Spinal cord (tissue), 10 donors: ENCODE measurements around the gene E2F6. TPM values are rescaled to one million over a fixed set of nuclear protein-coding genes. Genes with fewer than 3 reads are reported as not detected.
"Not testable (repeated sequence)": the region's sequence is repeated elsewhere in the genome, so short reads cannot be mapped to it uniquely, and the experiment has no call there.

Experiments used
- DNase-seq, 6 donors: peaks; one replicate each; pipeline versions ENCODE4 v3.0.0 to v3.0.0-alpha.2; 2013 to 2015; ENCODE audit warnings: low spot score in 6 of 6, low read depth in 4 of 6
- H3K27ac ChIP-seq: one replicate; pipeline ENCODE4 v1.5.1; 2013; ENCODE audit warnings: low read depth, low read length, control low read depth
- H3K27me3 ChIP-seq: one replicate; pipeline ENCODE4 v1.6.1; 2013; ENCODE audit warnings: low read length; ENCODE audit not compliant: control insufficient read depth, insufficient read depth
- H3K36me3 ChIP-seq: one replicate; pipeline ENCODE4 v1.6.1; 2013; ENCODE audit warnings: low read length; ENCODE audit not compliant: control insufficient read depth, insufficient read depth
- H3K4me1 ChIP-seq: one replicate; pipeline ENCODE4 v1.6.1; 2013; ENCODE audit warnings: low read length; ENCODE audit not compliant: control insufficient read depth, insufficient read depth
- H3K4me3 ChIP-seq: one replicate; pipeline ENCODE4 v1.5.1; 2013; ENCODE audit warnings: low read depth, low read length, control low read depth
- H3K9me3 ChIP-seq: one replicate; pipeline ENCODE4 v1.6.1; 2013; ENCODE audit warnings: low read length; ENCODE audit not compliant: control insufficient read depth, insufficient read depth
- WGBS: methylation state at CpG from one replicate; pipeline ENCODE4 v1.1.5; 2013; ENCODE audit warnings: missing lambda C conversion rate; ENCODE audit not compliant: insufficient coverage; 5-methylcytosine and 5-hydroxymethylcytosine counted together
- polyA plus RNA-seq, 2 donors: library from polyadenylated mRNA; unstranded; fragments of 120-200 nt; gene quantifications; one replicate each; pipeline ENCODE4 v1.2.1, GENCODE V29; 2013; ENCODE audit not compliant: insufficient read length in 2 of 2
- total RNA-seq, 2 donors: library from RNA; depleted of rRNA in 1 of 2; stranded (reverse); fragments of 120-200 nt in 1 of 2; fragments of >200 nt in 1 of 2; gene quantifications; one replicate each; pipeline versions ENCODE4 v1.2.3 to v1.2.4, GENCODE V29; 2013 to 2014
- donor health status: healthy.

Gene E2F6
- total and polyA plus RNA-seq, 4 donors, result 13.7 to 20.0 (median 17.5) TPM

DNA sequence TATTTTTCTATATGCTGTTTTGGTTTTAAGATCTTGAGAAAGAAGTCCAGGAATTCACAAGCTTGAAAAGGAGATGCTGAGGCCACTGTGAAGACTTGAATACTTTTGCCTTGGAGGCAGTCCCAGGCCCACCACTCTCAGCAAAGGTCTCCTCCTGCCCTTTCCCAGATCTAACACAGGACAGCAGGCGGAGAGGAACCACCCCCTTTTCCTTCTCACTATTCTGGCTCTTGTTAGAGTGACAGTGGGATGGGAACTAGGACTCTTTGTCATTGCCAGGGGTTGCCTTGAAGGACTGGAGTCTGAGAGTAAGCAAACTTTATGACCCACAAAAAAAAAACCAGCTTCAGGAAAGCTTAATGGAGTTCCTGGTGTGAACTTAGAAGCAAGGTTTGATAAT lies 54.7 kb downstream of the E2F6 start:
- Histone ChIP-seq H3K36me3 (no peaks in the 10 kb centered on the region), H3K27ac (no peak overlapping the region), H3K4me3 (no peak overlapping the region), H3K27me3 (no peaks in the 10 kb centered on the region), H3K9me3 (no peaks in the 10 kb centered on the region), H3K4me1 (no peaks in the 10 kb centered on the region)
- no CpG with 5 or more reads among the region's 1 CpG for WGBS
- DNase-seq, result no peak

DNA sequence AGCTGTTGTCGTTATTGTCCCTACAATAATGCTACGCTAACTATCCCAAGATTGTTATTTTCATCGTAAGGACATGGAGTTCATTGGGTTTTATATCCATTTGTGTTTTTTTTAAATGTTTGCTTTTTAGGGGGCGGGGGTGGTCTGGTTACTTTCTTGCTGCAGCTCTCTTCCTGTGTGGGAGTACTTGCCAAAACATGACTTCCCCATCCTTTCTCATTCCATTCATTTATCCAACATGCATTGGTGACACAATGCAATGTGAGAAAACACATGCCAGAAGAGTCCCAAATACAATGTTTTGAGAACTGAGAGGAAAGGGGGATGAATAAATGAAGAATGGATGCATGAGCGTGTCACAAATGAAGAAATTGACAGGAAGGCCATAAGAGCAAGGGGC lies 55.9 kb downstream of the E2F6 start:
- no peak for DNase-seq
- Histone ChIP-seq H3K9me3 (no peaks in the 10 kb centered on the region), H3K27me3 (no peaks in the 10 kb centered on the region), H3K36me3 (no peaks in the 10 kb centered on the region), H3K4me1 (no peaks in the 10 kb centered on the region), H3K4me3 (no peak overlapping the region), H3K27ac (no peak overlapping the region)
- no CpG with 5 or more reads among the region's 5 CpGs for WGBS

DNA sequence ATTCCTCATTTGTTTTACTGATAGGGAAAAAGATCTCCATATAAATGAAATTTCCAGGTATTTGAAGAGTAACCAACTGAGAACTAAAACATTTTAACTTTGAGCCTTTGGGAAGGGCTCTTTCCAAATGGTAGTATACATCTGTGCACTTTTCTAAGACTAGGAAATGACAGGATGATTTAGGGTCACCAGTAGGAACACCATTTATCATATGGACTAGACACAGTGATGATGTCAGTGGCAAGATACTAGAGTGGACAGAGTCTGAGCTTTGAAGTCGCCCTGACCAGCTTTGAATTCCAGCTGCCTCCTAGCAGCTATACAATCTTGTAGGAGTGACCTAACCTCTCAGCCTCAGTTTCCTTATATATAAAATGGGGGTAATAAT lies 56.4 kb downstream of the E2F6 start:
- H3K27ac ChIP-seq, result no peak overlapping the region

DNA sequence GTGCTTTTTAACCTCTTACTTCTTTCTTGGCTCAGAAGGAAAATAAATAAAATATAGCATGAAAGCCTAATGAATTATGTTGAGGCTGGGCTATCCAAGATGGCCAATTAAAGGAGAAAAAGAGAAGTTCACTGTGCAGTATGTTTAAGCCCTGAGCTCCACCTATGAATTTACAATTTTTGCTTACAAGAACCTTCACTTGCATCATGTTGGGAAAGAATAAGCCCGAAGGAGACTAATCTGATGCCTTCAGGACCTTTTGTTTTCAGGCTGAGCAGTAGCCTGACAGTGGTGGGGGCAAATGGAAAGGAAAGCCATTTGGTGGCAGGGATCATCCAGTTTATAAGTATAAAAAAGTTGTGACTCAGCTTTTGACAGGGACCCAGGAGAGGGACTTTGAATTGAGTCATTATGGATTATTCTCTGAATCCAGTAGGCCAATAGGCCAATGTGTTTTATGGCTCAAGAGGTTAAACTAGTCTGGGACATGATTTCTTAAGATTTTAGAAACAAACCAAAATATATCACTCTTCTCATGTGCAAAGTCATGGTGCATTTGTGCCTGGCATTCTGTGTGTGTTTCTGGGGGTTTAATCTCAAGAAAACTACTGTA lies 56.9 kb downstream of the E2F6 start:
- no CpG with 5 or more reads among the region's 1 CpG for WGBS
- H3K27me3 ChIP-seq, result no peaks in the 10 kb centered on the region
- DNase-seq, result no peak
- no peaks in the 10 kb centered on the region for H3K9me3 ChIP-seq
- H3K27ac ChIP-seq, result no peak overlapping the region
- H3K4me1 ChIP-seq, result no peaks in the 10 kb centered on the region
- H3K4me3 ChIP-seq, result no peak overlapping the region
- no peaks in the 10 kb centered on the region for H3K36me3 ChIP-seq

More for the DNA sequence above, 56.4 kb downstream of the E2F6 start:
- Histone ChIP-seq H3K27me3 (no peaks in the 10 kb centered on the region), H3K36me3 (no peaks in the 10 kb centered on the region), H3K4me3 (no peak overlapping the region), H3K4me1 (no peaks in the 10 kb centered on the region), H3K9me3 (no peaks in the 10 kb centered on the region)
- DNase-seq, result no peak
- WGBS, result no CpG with 5 or more reads among the region's 1 CpG

DNA sequence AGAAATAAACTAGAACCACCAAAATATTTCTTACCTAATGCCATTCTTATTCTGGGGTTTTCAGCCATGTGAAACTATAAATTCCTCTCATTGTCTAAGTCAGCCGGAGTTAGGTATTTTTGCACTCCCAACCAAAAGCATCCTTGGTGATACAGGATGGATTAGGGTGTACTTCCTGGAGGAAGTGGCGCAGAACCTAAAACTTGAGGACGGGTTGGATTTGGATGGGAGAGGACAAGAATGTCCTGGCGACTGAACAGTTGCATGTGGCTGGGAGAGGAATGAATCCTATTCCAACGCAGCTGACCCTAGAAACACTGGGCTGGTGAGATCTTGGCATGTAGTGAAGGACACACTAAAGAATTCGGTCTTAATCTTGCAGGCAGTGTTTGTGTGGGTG lies 58.5 kb downstream of the E2F6 start:
- H3K27me3 ChIP-seq, result no peaks in the 10 kb centered on the region
- no peak overlapping the region for H3K27ac ChIP-seq
- no peaks in the 10 kb centered on the region for H3K4me1 ChIP-seq
- no peaks in the 10 kb centered on the region for H3K36me3 ChIP-seq
- no peak overlapping the region for H3K4me3 ChIP-seq
- H3K9me3 ChIP-seq, result no peaks in the 10 kb centered on the region
- DNase-seq, result no peak
- 61% methylated on average over 3 of the region's 6 CpGs for WGBS

DNA sequence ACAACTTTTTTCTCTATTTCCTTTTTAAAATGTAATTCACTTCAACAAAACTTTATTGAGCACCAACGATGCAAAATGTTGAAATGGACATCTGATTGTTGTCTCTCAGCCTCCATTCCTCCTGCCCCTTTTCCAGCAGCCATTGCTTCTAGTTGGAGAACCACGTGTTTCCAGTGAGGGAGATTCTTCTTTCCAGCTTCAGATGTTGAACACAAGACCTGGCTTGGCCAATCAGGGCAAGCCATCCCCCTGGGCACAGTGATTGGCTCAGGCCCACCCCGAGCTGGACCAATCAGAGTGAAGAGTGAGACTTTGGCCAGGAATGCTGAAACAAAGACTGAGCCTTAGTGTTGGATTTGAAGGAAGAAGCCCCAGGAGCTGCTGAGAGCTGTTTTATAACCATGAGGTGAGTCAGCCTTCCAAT lies 59.0 kb downstream of the E2F6 start:
- DNase-seq, result peak in 2 of 6 donors; percentile 33 to 43
- Histone ChIP-seq H3K36me3 (no peaks in the 10 kb centered on the region), H3K9me3 (no peaks in the 10 kb centered on the region), H3K27me3 (no peaks in the 10 kb centered on the region), H3K4me3 (no peak overlapping the region), H3K4me1 (no peaks in the 10 kb centered on the region), H3K27ac (peak overlapping the region; percentile 50)
- WGBS, result 79% methylated on average over 3 of the region's 3 CpGs

DNA sequence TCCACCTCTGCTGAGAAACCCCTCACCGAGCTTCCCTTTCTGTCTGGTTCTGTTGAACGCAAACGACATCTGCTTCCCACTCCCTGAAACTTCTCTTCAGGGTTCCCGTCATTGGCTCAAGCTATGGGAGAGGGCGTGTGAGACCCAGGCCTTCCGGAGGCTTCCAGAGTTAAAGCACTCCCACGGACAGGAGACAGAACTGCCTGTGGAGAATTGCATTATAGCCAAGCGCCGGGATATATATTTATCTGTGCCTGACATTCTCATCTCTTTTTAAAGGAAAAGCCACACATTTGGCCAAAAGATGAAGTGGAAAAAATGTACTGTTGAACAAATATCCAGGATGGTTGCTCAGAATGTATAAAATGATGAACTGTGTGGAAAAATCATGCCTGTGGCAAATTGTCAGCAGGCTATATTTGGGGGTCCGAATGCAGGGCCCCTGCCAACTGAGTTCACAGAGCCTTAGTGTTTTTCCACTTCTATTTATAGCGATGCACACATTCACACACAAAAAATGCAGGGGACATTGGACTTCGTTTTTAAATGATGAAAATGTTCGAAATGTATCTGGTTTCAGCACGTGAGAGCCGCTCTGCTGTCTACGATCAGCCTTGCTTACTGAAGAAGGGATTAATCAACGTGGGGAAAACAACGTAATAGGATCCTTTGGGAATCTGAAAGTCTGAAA lies 59.5 kb downstream of the E2F6 start:
- Histone ChIP-seq H3K27me3 (no peaks in the 10 kb centered on the region), H3K4me3 (no peak overlapping the region), H3K36me3 (no peaks in the 10 kb centered on the region), H3K27ac (peak overlapping the region; percentile 50), H3K9me3 (no peaks in the 10 kb centered on the region), H3K4me1 (no peaks in the 10 kb centered on the region)
- DNase-seq, result peak in 1 of 6 donors; percentile 49
- 77% methylated on average over 10 of the region's 18 CpGs for WGBS

DNA sequence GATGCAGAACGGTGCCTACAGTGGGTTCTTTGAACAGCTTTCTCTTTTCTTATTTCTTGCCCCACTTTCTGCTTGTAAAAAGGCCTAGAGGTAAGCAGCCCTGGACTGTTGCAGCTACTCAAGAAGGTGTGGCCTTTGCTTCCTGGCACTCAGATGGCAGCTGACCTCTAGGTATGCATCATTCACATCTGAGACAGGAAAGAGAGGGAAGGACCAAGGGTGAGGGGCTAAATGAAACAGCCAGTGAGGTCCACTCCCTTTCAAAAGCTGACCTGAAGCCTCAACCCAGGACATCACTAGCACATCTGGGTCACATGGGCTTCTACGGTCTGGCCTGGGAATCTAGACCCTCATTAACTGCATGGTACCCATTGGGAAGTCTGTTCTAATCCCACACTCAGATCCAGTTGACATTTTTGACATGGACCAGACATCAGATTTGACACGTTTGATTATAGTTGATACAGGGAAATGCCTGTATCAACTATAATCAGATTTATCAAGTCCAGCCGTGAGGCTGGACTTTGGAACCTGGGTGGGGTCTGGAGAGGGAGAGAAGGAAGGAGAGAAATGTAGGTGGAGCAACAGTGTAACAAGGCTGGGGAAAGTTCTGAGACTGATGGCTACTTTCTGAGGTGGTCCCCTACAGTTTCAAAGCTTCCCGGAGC lies 60.2 kb downstream of the E2F6 start:
- 71% methylated on average over 3 of the region's 5 CpGs for WGBS
- Histone ChIP-seq H3K27ac (peak overlapping the region; percentile 50), H3K9me3 (no peaks in the 10 kb centered on the region), H3K27me3 (no peaks in the 10 kb centered on the region), H3K4me3 (no peak overlapping the region), H3K36me3 (no peaks in the 10 kb centered on the region), H3K4me1 (no peaks in the 10 kb centered on the region)
- DNase-seq, result no peak

DNA sequence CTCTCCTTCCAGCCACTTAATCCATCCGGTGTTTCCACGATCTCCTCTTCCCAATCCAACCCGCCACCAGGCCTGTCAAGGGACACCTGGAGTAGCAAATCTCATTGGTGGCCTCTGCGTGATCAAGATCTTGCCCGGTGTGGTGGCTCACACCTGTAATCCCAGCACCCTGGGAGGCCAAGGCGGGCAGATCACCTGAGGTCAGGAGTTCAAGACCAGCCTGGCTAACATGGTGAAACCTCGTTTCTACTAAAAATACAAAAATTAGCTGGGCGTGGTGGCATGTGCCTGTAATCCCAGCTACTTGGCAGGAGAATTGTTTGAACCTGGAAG lies 60.9 kb downstream of the E2F6 start:
- not testable (repeated sequence) for H3K36me3 ChIP-seq, DNase-seq, H3K27ac ChIP-seq, H3K27me3 ChIP-seq, H3K4me1 ChIP-seq, H3K4me3 ChIP-seq, H3K9me3 ChIP-seq
- WGBS, result 85% methylated on average over 7 of the region's 8 CpGs
